HG02943 (cell line): Measurements from ENCODE around the gene SLC23A2.

ENCODE experiments used
- ATAC-seq: cut with Tn5 transposase; IDR thresholded peaks from one replicate; pipeline ENCODE4 v1.9.1; 2021; ENCODE audit warnings: mild to moderate bottlenecking, low read depth, moderate library complexity; ENCODE audit not compliant: unreplicated experiment

The SLC23A2 gene

DNA sequence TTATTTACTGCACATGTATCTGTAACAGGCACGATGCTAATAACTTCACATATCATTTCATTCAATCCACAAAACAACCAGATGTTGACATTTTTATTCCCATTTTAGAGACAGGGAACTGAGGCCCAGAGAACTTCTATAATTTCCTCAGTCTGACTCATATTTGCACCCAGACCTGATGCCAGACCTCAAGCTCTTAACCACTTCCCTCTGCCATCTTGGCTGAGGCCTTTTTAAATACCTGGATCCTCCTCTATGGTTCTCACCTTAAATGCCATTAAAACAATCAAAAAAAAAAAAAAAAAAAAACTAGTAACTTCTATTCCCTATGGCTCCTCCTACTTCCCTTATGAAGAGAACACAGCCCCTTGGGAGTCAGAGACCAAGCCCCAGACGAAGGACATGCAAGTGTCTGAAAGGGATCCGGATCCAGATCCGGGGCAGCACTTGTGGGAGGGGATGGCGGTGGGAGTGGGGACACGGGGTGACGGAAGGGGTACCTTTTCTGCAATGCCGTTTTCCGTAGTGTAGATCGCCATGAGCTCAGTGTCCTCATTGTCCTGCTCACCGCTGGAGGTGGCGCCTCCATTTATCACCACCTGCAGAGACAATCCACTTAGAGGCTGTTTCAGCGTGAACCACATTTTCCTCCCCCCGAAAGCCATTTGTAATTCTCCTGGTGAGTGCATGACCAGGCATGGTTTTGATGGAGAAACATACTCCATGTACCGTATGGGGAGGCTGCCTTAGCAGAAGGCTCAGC, 88.7 kb downstream of the SLC23A2 start:
- no peak for ATAC-seq

DNA sequence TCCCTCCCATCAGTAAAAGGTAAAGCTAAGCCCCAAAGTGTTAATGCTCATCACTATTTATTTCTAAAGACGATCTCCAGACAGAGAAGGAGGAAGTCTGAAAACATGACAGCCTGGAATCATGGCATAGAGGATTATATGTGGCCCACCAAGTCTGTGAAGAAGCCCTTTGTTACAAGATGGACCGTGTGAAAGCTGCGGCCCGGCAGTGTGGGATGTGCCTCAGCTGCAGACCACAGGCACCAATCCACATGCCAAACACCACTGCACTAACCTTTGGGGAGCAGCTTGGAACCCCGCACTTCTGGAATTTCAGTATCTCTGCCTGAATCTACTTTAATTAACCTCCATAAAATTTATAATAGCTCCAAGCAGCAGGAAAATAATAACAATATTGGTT, 90.4 kb downstream of the SLC23A2 start:
- ATAC-seq: no peak

DNA sequence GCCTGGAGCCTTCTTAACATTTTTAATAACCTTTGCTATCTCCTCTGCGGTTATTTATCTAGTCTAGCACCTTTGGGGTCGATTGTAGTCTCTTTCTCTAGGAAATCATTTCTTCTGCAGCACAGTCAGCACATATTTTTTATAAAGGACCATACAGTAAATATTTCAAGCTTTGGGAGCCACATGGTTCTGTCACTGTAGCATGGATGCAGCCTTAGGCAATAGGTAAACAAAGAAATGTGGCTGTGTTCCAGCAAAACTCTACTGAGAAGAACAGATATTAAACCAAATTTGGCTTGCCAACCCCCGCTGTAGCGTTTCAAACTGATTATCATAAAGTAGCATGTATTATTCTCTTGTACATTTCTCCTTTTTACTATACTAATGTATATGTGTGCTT, 95.7 kb downstream of the SLC23A2 start:
- no peak for ATAC-seq

- no peak for ATAC-seq
Observed at GRCh38 chr20:4905195-4905594, 96.1 kb downstream of the SLC23A2 start.

DNA sequence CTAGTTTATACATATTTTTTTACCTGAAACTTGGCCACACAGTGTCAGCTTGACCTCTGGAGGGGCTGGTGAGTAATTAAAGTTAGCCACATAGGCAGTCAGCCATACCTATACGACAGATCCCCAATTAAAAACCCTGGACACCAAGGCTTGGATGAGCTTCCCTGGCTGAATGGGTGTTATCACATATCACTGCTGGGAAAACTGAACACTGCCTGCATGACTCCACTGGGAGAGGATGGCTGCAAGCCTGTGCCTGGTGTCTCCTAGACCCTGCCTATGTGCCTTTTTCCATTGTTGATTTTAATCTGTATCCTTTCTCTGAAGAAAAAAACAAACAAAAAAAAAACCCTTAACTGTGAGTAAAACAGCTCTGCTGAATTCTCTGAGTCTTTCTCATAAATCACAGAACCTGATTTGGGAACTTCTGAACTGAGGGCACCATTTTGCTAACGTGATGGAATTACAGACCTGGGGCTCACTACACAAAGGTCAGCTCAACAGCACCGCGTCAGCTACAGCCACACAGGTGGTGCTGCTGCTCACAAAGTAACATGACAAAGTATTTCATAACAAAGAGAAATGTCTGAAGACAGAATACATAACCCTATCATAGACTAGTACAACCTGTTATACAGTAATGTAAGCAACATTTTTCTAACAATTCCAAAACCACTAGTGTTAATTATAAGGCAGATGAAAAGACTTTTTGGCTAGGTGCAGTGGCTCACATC, 97.0 kb downstream of the SLC23A2 start:
- ATAC-seq: no peak

GRCh38 chr20:4902788-4903187, 98.5 kb downstream of the SLC23A2 start:
- ATAC-seq: no peak

GRCh38 chr20:4901031-4901818, 100.1 kb downstream of the SLC23A2 start:
- ATAC-seq: no peak

- no peak for ATAC-seq
Observed at GRCh38 chr20:4898282-4899244, 102.7 kb downstream of the SLC23A2 start.

GRCh38 chr20:4897600-4897999, 103.7 kb downstream of the SLC23A2 start:
- ATAC-seq: no peak

DNA sequence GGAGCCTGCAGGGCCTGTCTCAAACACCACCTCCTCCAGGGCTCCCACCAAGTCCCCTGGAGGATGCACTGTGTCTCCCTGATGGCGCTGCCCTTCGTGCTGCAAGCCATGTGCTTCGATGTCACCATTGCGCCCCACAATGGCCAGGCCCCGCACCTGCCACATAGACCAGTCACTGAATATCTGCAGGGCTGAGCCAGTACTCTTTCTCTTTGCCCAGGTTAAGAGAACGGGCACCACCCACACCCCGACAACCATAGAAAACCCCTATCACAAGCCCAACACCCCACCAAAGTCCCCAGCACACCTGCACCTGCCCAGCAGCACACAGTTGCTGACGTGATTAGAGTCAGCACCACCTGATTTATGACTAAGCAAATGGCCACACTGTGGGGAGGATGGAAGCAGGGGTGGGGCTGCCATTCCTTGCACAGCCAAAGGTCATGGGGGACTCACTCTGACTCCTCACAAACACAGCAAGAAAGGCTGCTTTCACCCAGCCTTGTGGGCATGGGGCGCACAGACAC, 104.3 kb downstream of the SLC23A2 start:
- no peak for ATAC-seq

DNA sequence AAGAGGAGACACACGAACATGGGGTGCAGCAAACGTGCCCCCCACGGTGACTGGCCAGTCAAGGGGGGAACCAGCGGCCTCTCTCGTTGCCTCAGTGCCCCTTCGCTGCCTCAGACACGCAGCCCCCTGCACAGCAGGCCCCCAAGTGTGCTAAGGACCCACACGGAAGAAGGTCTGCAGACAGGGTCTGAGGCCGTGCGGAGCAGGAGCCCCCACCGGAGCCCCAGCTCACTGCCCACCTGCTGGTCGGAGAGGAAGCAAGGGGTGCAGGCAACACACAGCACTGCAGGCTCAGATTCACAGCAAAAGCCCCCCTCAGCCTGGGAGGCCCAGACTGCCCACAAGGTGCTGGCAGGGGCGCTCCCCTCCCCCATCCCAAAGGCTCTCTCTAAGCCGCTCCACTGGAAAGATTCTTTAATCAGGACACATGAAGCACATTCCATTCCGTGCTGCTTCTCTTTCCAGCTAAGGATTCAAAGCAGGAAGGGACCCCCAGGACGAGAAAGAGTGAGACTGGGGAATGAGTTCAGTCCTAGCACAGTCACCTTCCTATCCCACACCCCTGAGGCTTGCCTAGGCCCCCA, 105.1 kb downstream of the SLC23A2 start:
- ATAC-seq: no peak

- ATAC-seq: no peak
Observed at GRCh38 chr20:4894981-4895381, 106.3 kb downstream of the SLC23A2 start.

DNA sequence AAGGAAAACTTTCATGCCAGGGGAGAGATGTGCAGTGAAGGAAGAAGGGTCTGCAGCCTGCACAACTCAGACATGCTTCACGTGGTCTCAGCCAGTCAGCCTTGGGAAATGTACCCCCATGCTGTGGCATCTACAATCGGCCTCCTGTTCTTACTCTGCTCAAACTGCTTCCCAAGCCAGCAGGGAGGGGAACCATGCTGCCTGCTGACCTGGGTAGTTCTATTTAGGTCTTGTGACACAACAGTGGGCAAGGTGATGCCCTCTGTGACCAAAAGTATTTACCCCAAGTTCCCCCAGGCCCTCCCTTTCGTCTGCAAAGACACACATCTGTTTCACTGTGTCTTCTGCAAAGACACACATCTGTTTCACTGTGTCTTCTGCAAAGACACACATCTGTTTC, 106.9 kb downstream of the SLC23A2 start:
- no peak for ATAC-seq

- no peak for ATAC-seq
Observed at GRCh38 chr20:4893709-4894108, 107.6 kb downstream of the SLC23A2 start.

- no peak for ATAC-seq
Observed at GRCh38 chr20:4891997-4892396, 109.3 kb downstream of the SLC23A2 start.

- ATAC-seq: no peak
Observed at GRCh38 chr20:4891190-4891763, 110.0 kb downstream of the SLC23A2 start.

- no peak for ATAC-seq
Observed at GRCh38 chr20:4889446-4889845, 111.9 kb downstream of the SLC23A2 start.

- ATAC-seq: no peak
Observed at GRCh38 chr20:4887586-4887985, 113.7 kb downstream of the SLC23A2 start.
